Measurements from ENCODE around the gene KANTR. TPM values are rescaled to one million over a fixed set of nuclear protein-coding genes. Genes with fewer than 3 reads are reported as not detected.

KANTR gene
- total RNA-seq, 2 experiments from 2014 or later, result 6.2 to 14.4 TPM

DNA sequence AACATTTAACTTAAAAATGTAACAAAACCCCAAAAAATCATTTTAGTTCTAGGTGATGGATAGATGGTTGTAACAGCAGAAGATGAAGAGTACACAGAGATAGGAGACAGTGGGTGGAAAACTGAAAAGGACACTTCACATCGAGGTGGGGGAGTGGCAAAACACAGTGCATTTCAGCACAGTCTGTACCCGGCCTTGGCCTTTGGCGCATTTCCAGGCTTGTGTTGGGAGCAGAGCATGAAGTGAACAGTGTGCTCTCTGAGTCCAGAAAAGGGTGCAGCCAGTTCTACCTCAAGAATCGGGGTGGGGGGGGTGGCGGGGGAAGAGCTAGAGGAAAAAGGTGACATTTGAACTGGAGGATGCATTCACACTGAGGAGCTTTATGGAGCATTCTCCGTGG lies 7.5 kb upstream of the KANTR start:
- peaks cover 23% of the 10 kb centered on the region for H3K36me3 Mint-ChIP-seq
- H3K4me1 Mint-ChIP-seq, result peaks cover 51% of the 10 kb centered on the region
- no peak overlapping the region for H3K27ac Mint-ChIP-seq

DNA sequence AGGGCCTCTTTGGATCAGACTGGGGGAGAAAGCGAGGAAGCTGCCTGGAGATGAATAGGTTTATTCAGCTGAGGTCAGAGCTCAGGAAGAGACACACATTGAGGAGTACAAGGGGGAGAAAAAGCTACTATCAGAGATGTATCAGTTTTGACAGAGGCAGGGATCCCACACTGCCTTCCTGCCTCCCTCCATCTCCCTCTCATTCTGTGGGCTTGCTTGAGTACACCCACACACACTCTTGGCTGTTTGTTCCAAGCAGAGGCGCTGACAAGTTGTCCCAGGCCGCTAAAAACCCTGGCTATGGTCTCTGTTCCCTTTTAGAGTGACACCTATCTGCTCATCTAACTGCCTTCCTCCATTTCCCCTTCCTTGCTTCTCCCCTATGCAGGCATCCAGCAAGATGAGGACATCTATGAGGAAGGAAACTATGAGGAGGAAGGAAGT lies 6.5 kb upstream of the KANTR start:
- CTCF ChIA-PET, result interaction anchor here (1.6 kb wide), 1 partner anchor 15 kb away, joined by 8 read pairs; no protein-coding TSS in a partner anchor
- DNase-seq (no peak), ATAC-seq (no peak)
- H3K4me3 Mint-ChIP-seq, result no peak overlapping the region
- H3K27me3 Mint-ChIP-seq, result no peaks in the 10 kb centered on the region
- peaks cover 23% of the 10 kb centered on the region for H3K36me3 Mint-ChIP-seq
- H3K27ac Mint-ChIP-seq, result no peak overlapping the region
- peaks cover 51% of the 10 kb centered on the region for H3K4me1 Mint-ChIP-seq
- H3K9me3 Mint-ChIP-seq (ENCODE audit: low read depth), result no peaks in the 10 kb centered on the region

More for the DNA sequence above, 7.5 kb upstream of the KANTR start:
- DNase-seq (no peak), ATAC-seq (no peak)
- Mint-ChIP-seq H3K9me3 (ENCODE audit: low read depth) (no peaks in the 10 kb centered on the region), H3K27me3 (no peaks in the 10 kb centered on the region), H3K4me3 (no peak overlapping the region)
- CTCF ChIA-PET, result interaction anchor here (1.6 kb wide), 1 partner anchor 14 kb away, joined by 8 read pairs; no protein-coding TSS in a partner anchor

DNA sequence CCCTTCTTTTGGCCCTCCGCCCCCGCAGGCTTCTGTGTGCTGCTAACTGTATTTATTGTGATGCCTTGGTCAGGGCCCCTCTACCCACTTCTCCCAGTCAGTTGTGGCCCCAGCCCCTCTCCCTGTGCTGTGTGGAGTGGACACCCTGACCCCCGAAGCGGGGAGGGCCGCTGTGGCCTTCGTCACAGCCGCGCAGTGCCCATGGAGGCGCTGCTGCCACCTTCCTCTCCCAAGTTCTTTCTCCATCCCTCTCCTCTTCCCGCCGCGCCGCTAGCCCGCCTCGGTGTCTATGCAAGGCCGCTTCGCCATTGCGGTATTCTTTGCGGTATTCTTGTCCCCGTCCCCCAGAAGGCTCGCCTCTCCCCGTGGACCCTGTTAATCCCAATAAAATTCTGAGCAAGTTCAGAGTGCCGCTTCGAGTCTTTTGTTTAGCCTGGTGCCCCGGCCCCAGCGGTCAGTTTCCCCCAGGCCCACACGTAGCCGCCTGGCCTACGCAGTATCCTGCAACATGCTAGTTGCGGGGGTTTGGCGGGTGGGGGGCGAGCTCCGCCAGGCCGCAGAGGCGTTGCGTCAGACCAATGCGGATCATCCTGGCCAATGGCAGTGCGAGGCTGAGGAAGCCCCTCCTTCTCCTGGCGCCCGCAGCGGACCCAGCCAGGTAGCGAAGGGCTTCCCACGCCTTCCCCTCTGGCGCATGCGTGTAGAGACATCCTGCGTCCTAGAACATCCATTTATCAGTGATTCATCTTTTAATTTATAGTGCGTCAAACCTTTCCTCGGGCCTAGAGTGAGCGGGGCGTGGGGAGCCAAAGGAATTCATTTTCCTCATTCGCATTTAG lies 5.6 kb upstream of the KANTR start:
- DNase-seq (peak; percentile 80), ATAC-seq (peak; percentile 56)
- Mint-ChIP-seq H3K4me1 (peaks cover 48% of the 10 kb centered on the region), H3K27ac (peak overlapping the region; percentile 78), H3K27me3 (no peaks in the 10 kb centered on the region), H3K4me3 (peak overlapping the region; percentile 78), H3K36me3 (peaks cover 23% of the 10 kb centered on the region), H3K9me3 (ENCODE audit: low read depth) (no peaks in the 10 kb centered on the region)
- CTCF ChIA-PET, result interaction anchor here (1.0 to 2.4 kb wide), 2 partner anchors 11 to 16 kb away, joined by 5 to 8 read pairs; no protein-coding TSS in a partner anchor

DNA sequence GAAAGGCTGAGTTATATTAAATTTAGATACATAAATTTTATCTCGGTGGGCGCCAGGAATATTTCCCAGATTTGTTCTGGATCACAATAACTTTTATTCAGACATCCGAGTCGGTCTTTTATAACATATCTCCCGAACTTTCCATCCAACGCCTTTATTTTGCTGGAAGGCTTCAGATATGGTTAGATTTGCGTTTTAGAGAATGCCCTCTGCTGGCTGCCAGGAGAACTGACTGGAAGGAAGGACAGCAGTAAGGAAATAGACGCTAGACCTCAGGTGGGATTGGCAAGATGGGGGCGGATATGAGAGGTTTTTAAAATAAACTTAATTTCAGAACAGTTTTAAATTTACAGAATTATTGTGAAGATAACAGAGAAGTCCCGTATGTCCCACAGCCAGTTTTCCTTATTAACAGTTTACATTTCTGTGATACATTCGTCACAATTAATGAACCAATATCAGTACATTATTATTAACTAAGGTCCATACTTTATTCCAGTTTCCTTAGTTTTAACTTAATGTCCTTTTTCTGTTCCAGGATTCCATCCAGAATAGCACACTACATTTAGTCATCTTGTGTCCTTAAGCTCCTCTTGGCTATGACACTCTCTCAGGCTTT lies 4.6 kb upstream of the KANTR start:
- Mint-ChIP-seq H3K27ac (peak overlapping the region; percentile 78), H3K36me3 (peaks cover 21% of the 10 kb centered on the region), H3K4me3 (peak overlapping the region; percentile 78), H3K27me3 (no peaks in the 10 kb centered on the region), H3K4me1 (peaks cover 38% of the 10 kb centered on the region), H3K9me3 (ENCODE audit: low read depth) (no peaks in the 10 kb centered on the region)
- no peak for ATAC-seq
- DNase-seq, result no peak
- CTCF ChIA-PET, result interaction anchor here (0.6 to 2.4 kb wide), 6 partner anchors 12 to 94 kb away, joined by 3 to 8 read pairs (median 4); no protein-coding TSS in a partner anchor

DNA sequence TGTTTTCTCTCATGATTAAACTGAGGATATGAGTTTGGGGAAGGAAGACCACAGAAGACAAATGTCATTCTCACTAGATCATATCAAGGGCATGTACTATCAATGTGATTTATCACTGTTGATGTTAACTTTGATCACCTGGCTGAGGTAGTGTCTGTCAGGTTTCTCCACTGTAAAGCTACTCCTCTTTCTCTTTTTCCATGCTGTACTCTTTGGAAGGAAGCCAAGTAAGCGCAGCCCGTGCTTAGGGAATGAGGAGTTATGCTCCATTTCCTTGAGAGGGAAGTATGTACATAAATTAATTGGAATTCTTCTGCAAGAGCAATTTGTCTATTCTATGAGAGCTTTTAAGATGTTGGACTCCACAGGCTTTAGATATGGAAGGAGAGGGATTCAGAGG lies 4.0 kb upstream of the KANTR start:
- no peaks in the 10 kb centered on the region for H3K9me3 Mint-ChIP-seq (ENCODE audit: low read depth)
- ATAC-seq (no peak), DNase-seq (no peak)
- no peak overlapping the region for H3K27ac Mint-ChIP-seq
- no peaks in the 10 kb centered on the region for H3K27me3 Mint-ChIP-seq
- no peak overlapping the region for H3K4me3 Mint-ChIP-seq
- peaks cover 15% of the 10 kb centered on the region for H3K36me3 Mint-ChIP-seq
- H3K4me1 Mint-ChIP-seq, result peaks cover 39% of the 10 kb centered on the region
- CTCF ChIA-PET, result interaction anchor here (0.6 to 2.4 kb wide), 5 partner anchors 12 to 95 kb away, joined by 3 to 8 read pairs (median 3); no protein-coding TSS in a partner anchor

DNA sequence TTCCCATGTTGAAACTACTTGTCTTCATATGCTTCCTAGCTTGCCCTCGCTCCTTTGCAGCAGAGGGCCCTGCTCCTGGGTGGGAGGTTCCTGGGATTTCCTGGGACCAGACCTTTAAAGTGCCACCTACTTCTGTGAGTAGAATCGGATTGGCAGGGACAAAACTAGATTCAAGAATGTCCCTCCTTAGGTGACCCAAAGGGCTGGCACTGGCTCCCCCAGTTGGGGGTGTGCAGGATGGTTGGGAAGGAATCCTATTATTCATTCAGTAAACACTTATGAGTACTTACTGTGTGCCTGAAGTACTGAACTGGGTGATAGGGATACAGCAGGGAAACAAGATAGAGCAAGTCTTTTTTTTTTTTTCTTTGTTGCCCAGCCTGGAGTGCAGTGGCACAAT lies 2.6 kb upstream of the KANTR start:
- CTCF ChIA-PET, result no interaction called here
- Mint-ChIP-seq H3K4me1 (peaks cover 32% of the 10 kb centered on the region), H3K27me3 (no peaks in the 10 kb centered on the region), H3K36me3 (peaks cover 5% of the 10 kb centered on the region), H3K27ac (no peak overlapping the region), H3K9me3 (ENCODE audit: low read depth) (no peaks in the 10 kb centered on the region), H3K4me3 (no peak overlapping the region)
- DNase-seq, result no peak
- no peak for ATAC-seq

DNA sequence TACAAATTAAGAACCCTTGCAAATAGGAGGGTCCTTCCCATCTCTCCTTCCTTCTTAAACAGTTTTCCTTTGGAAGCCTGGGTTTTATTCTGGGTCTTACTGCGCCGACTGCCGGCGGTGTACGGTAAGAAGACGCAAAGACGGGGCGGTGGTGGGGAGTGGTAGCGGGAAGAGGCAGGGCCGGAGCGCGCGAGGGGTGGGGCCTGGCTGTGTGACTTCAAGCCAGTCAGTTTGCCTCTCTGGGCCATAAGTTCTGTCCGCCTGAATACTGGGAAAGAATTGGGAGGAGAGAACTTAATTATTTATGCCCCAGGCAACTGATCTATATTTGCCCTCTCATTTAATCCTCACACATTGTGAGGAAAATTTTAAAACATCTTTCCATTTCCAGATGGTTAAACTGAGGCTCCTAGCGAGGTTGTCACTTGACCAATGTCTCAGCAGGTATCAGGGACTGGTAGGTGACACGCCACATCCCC lies 726 bp upstream of the KANTR start:
- peak overlapping the region; percentile 85 for H3K27ac Mint-ChIP-seq
- peak; percentile 87 for DNase-seq
- ATAC-seq, result peak; percentile 62
- no peaks in the 10 kb centered on the region for H3K27me3 Mint-ChIP-seq
- no peaks in the 10 kb centered on the region for H3K9me3 Mint-ChIP-seq (ENCODE audit: low read depth)
- peak overlapping the region; percentile 89 for H3K4me3 Mint-ChIP-seq
- peaks cover 2% of the 10 kb centered on the region for H3K36me3 Mint-ChIP-seq
- H3K4me1 Mint-ChIP-seq, result peaks cover 25% of the 10 kb centered on the region
- CTCF ChIA-PET, result interaction anchor here (1.0 kb wide), 1 partner anchor 21 kb away, joined by 3 read pairs; no protein-coding TSS in a partner anchor

DNA sequence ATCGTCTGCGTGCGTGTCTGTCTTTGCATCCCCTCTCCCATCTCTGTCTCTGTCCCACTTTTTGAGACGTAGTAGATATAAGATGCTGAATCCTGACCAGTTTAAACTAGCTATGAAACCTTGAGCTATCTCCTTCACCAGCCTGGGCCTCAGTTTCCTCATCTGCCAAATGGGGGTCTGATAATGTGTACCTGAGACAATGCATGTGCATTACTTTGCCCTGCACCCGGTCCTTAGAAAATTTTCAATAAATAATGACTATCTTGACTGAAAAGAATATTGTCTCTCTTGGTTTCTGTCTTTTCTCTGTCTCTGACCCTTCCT lies 602 bp downstream of the KANTR start:
- H3K27me3 Mint-ChIP-seq, result no peaks in the 10 kb centered on the region
- DNase-seq (no peak), ATAC-seq (no peak)
- no peaks in the 10 kb centered on the region for H3K9me3 Mint-ChIP-seq (ENCODE audit: low read depth)
- H3K4me1 Mint-ChIP-seq, result peaks cover 15% of the 10 kb centered on the region
- peak overlapping the region; percentile 85 for H3K27ac Mint-ChIP-seq
- H3K4me3 Mint-ChIP-seq, result peak overlapping the region; percentile 89
- CTCF ChIA-PET, result no interaction called here
- H3K36me3 Mint-ChIP-seq, result peaks cover 3% of the 10 kb centered on the region

DNA sequence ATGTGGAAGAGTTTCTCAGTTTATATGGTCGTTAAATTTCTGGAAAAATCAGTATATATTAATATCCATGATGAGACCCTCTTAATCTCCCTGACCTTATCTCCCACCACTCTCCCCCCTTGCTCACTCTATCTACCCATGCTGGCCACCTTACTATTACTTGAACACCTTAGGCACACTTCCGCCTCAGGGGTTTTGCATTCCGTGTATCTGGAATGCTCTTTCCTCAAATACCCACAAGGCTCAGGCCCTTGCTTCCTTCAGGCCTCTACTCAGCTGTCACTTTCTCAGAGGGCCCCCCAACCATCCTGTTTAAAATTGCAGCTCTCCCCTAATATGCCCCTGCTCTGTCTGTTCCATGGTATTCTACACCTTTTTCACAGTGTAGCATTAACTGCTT lies 1.9 kb downstream of the KANTR start:
- ATAC-seq, result no peak
- Mint-ChIP-seq H3K27ac (no peak overlapping the region), H3K27me3 (no peaks in the 10 kb centered on the region), H3K4me3 (no peak overlapping the region), H3K4me1 (peaks cover 15% of the 10 kb centered on the region), H3K36me3 (peaks cover 3% of the 10 kb centered on the region), H3K9me3 (ENCODE audit: low read depth) (no peaks in the 10 kb centered on the region)
- no peak for DNase-seq
- CTCF ChIA-PET, result no interaction called here

DNA sequence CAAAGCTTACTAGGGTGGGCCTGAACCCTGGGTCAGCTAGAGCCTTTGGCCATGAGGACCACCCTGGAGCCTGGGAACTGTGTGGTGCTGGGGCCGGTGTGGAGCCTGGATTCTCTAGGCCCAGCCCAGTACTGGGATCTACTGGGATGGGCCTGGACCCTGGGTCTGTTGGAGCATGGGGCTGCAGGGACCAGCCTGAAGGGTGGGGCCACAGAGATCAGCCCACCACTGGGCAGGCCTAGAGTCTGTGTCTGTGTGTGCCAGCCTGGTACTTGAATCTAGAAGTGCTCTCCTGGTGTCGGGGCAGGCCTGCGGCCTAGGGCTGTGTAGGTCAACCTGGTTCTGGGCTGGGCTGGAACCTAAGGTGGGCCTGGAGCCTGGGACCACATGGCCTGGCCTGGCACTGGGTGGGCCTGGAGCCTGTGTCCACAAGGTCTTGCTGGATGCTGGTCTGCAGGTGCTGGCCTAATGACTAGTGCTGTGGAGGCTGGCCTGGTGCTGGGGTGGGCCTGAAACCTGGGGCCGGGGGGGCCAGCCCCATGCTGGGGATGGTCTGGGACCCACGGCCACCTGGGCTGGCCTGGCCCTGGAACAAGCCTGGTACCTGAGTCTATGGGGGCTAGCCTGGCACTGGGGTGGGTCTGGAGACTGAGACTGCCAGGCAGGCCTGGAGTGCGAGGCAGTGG lies 21.1 kb downstream of the KANTR start:
- no peak overlapping the region for H3K4me3 Mint-ChIP-seq
- ATAC-seq, result no peak
- H3K27ac Mint-ChIP-seq, result no peak overlapping the region
- no peaks in the 10 kb centered on the region for H3K27me3 Mint-ChIP-seq
- CTCF ChIA-PET, result no interaction called here
- peaks cover 1% of the 10 kb centered on the region for H3K36me3 Mint-ChIP-seq
- H3K9me3 Mint-ChIP-seq (ENCODE audit: low read depth), result no peaks in the 10 kb centered on the region
- no peak for DNase-seq
- peaks cover 6% of the 10 kb centered on the region for H3K4me1 Mint-ChIP-seq

DNA sequence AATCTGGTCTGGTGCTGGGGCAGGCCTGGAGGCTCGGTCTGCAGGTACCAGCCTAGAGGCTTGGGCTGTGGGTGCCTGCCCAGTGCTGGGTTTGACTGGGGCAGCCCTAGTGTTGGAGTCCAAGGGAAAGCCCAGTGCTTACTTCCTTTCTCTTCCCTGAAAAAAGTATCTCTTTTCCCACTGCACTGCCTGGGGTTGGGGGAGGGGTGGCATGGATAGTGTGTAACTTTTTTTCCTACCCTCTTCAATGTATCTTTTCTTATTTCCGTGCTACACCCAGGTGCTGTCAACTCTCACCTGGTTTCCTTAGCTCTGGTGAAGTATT lies 21.6 kb downstream of the KANTR start:
- Mint-ChIP-seq H3K9me3 (ENCODE audit: low read depth) (no peaks in the 10 kb centered on the region), H3K36me3 (peaks cover 1% of the 10 kb centered on the region), H3K4me3 (no peak overlapping the region), H3K27me3 (no peaks in the 10 kb centered on the region), H3K4me1 (peaks cover 6% of the 10 kb centered on the region), H3K27ac (peak overlapping the region; percentile 32)
- ATAC-seq (no peak), DNase-seq (no peak)
- CTCF ChIA-PET, result no interaction called here

DNA sequence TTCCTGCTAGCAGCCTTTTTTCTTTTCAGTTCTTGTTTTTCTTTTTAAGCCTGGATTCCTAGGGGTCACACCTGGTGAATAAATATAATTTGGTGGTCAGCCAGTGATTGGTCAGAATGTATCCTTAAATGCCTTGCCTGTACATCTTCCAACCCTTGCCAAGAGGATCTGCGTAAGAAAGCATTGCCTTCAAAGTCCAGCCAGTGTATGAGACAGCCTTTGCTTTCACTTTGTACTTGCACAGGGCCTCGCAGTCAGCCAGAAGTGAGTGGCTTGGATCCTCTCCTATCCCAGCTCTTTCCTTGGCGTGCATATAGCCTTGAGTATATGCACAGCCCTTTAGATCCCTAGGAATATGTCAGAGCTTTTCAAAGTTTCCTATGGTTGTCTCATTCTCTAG lies 22.2 kb downstream of the KANTR start:
- ATAC-seq (no peak), DNase-seq (no peak)
- no peak overlapping the region for H3K27ac Mint-ChIP-seq
- no peaks in the 10 kb centered on the region for H3K9me3 Mint-ChIP-seq (ENCODE audit: low read depth)
- H3K4me1 Mint-ChIP-seq, result peaks cover 6% of the 10 kb centered on the region
- no peak overlapping the region for H3K4me3 Mint-ChIP-seq
- H3K36me3 Mint-ChIP-seq, result peaks cover 1% of the 10 kb centered on the region
- H3K27me3 Mint-ChIP-seq, result no peaks in the 10 kb centered on the region
- CTCF ChIA-PET, result no interaction called here

DNA sequence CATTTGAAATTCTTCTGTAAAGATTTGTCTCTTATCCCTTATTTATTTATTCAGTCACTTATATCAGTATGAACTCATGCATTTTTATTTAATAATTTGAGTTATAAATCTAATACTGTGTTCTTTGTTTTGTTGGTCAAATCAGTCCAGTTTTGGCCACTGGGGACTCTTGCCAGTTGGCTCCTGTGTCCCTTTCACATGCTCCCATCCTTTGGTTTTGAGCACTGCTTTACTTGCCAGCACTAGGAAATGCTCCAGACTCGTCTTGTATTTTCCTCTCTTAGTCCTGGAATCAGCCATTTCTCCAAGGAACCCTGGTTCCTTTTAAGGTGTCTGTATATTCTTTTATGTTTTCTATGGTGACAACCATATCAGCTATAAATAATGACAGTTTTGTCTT lies 28.1 kb downstream of the KANTR start:
- CTCF ChIA-PET, result no interaction called here
- Mint-ChIP-seq H3K27ac (no peak overlapping the region), H3K9me3 (ENCODE audit: low read depth) (peaks cover 2% of the 10 kb centered on the region), H3K4me1 (peaks cover 10% of the 10 kb centered on the region), H3K36me3 (peaks cover 8% of the 10 kb centered on the region), H3K27me3 (no peaks in the 10 kb centered on the region), H3K4me3 (no peak overlapping the region)
- no peak for ATAC-seq
- DNase-seq, result no peak

Data from activated CD8-positive, alpha-beta memory T cell treated with anti-CD3 and anti-CD28 coated beads, Interleukin-2, amount 10 ng/mL, durations not matched to agents 7 days and 5 days (primary cell).